ENCODE measurements around the gene TSPAN3. TPM values are rescaled to one million over a fixed set of nuclear protein-coding genes. Genes with fewer than 3 reads are reported as not detected.

The TSPAN3 gene
- total and polyA plus RNA-seq, 2 donors (not counting 3 experiments of a cell fraction or from before 2014, with no cell fraction given): 215 to 606 TPM

GRCh38 chr15:77021088-77021481 lies 49.8 kb downstream of the TSPAN3 start:
- no peaks in the 10 kb centered on the region for H3K9me1 ChIP-seq (replicated peaks; ENCODE audit: control insufficient read depth, extremely low read depth, insufficient read depth, low read length)
- no peaks in the 10 kb centered on the region for H3K79me2 ChIP-seq (ENCODE audit: control insufficient read depth, insufficient read depth, low read length)
- no peak overlapping the region for H3K4me2 ChIP-seq (ENCODE audit: insufficient read depth, low read length)
- ChIA-PET POLR2A (no interaction called here), CTCF (no interaction called here)
- no peaks in the 10 kb centered on the region for H3K36me3 ChIP-seq (ENCODE audit: control insufficient read depth in 2 of 2, extremely low read depth in 1 of 2, insufficient read depth in 2 of 2, low read length in 2 of 2)
- H3K9me3 ChIP-seq (replicated peaks; ENCODE audit: control insufficient read depth, insufficient read depth, low read length): no peaks in the 10 kb centered on the region
- DNase-seq (ENCODE audit: low read depth, low spot score): no peak
- no TSS peak for BruUV-seq (replicated peaks)
- H2AFZ ChIP-seq (ENCODE audit: low read depth, low read length): no peak overlapping the region
- H3K4me3 ChIP-seq (replicated peaks in 1 of 3; ENCODE audit: insufficient read depth in 1 of 3, low read depth in 1 of 3, low read length in 3 of 3): no peak overlapping the region
- no peak for FAIRE-seq
- no peaks in the 10 kb centered on the region for H3K27me3 ChIP-seq (ENCODE audit: control insufficient read depth in 2 of 2, insufficient read depth in 2 of 2, low read length in 2 of 2)
- intact Hi-C loops (cut with micrococcal nuclease) (loop anchor here (5.0 kb wide), 3 partner anchors 166 to 829 kb away; no protein-coding TSS in a partner anchor), dilution Hi-C loops (cut with MboI; ENCODE audit: extremely low pct_ligation_motif_present, low sequenced_read_pairs) (no loop called here)
- TF ChIP-seq FOS (IDR thresholded peaks at IDR 0.05; ENCODE audit: borderline replicate concordance, insufficient read depth, low read length) (no peak), JUN (IDR thresholded peaks at IDR 0.05; ENCODE audit: borderline replicate concordance, insufficient read depth, insufficient read length, low read depth) (no peak), MAX (IDR thresholded peaks at IDR 0.05; ENCODE audit: insufficient read depth, insufficient read length) (no peak), POLR2AphosphoS5 (IDR thresholded peaks at IDR 0.05; ENCODE audit: insufficient read depth, low read depth, low read length) (no peak), MYC (IDR thresholded peaks at IDR 0.05; ENCODE audit: low read depth, low read length) (no peak), GATA2 (IDR thresholded peaks at IDR 0.05; ENCODE audit: insufficient read depth, insufficient read length, low read depth, low read length) (no peak), EZH2 (IDR thresholded peaks at IDR 0.05; ENCODE audit: borderline replicate concordance, low read depth, low read length, severe bottlenecking) (no peak), POLR2A (IDR thresholded peaks at IDR 0.05; ENCODE audit: low read depth, low read length) (no peak)
- TF ChIP-seq, protein P1, sequence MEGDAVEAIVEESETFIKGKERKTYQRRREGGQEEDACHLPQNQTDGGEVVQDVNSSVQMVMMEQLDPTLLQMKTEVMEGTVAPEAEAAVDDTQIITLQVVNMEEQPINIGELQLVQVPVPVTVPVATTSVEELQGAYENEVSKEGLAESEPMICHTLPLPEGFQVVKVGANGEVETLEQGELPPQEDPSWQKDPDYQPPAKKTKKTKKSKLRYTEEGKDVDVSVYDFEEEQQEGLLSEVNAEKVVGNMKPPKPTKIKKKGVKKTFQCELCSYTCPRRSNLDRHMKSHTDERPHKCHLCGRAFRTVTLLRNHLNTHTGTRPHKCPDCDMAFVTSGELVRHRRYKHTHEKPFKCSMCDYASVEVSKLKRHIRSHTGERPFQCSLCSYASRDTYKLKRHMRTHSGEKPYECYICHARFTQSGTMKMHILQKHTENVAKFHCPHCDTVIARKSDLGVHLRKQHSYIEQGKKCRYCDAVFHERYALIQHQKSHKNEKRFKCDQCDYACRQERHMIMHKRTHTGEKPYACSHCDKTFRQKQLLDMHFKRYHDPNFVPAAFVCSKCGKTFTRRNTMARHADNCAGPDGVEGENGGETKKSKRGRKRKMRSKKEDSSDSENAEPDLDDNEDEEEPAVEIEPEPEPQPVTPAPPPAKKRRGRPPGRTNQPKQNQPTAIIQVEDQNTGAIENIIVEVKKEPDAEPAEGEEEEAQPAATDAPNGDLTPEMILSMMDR (IDR thresholded peaks at IDR 0.05; ENCODE audit: extremely low read depth in 1 of 2, insufficient read depth in 1 of 2, low read depth in 1 of 2, low read length in 2 of 2): no peak
- no peaks in the 10 kb centered on the region for H4K20me1 ChIP-seq (replicated peaks; ENCODE audit: control insufficient read depth, extremely low read depth, insufficient read depth, low read length)
- H3K9ac ChIP-seq (replicated peaks; ENCODE audit: extremely low read depth, insufficient read depth, low read length): no peak overlapping the region
- H3K4me1 ChIP-seq (ENCODE audit: control insufficient read depth, extremely low read depth, insufficient read depth, low read length): peaks cover 8% of the 10 kb centered on the region
- H3K27ac ChIP-seq (ENCODE audit: insufficient read depth, low read depth, low read length): no peak overlapping the region

Data from endothelial cell of umbilical vein (primary cell).